ENCODE data around the gene GAB1. TPM values are rescaled to one million over a fixed set of nuclear protein-coding genes. Genes with fewer than 3 reads are reported as not detected.

Gene GAB1
- total RNA-seq, 6 experiments from 2014 or later: 6.6 to 8.9 (median 6.9) TPM

- no peaks in the 10 kb centered on the region for H3K9me3 Mint-ChIP-seq
- no peak for TF ChIP-seq CTCF (IDR thresholded peaks at IDR 0.05)
- H3K36me3 Mint-ChIP-seq (ENCODE audit: low read depth): no peaks in the 10 kb centered on the region
- peaks cover 3% of the 10 kb centered on the region for H3K27me3 Mint-ChIP-seq (ENCODE audit: insufficient read depth)
- peak overlapping the region; percentile 97 for H3K4me3 Mint-ChIP-seq
- DNase-seq: peak; percentile 18
- peak overlapping the region; percentile 72 for H3K27ac Mint-ChIP-seq
- peaks cover 16% of the 10 kb centered on the region for H3K4me1 Mint-ChIP-seq (ENCODE audit: low read depth)
Observed at GRCh38 chr4:143337600-143338287, 1.1 kb downstream of the GAB1 start.

- no peaks in the 10 kb centered on the region for H3K36me3 Mint-ChIP-seq (ENCODE audit: low read depth)
- H3K27me3 Mint-ChIP-seq (ENCODE audit: insufficient read depth): peaks cover 3% of the 10 kb centered on the region
- H3K9me3 Mint-ChIP-seq: no peaks in the 10 kb centered on the region
- H3K4me1 Mint-ChIP-seq (ENCODE audit: low read depth): peaks cover 16% of the 10 kb centered on the region
- peak overlapping the region; percentile 97 for H3K4me3 Mint-ChIP-seq
- DNase-seq: no peak
- H3K27ac Mint-ChIP-seq: no peak overlapping the region; the same call in 1 of the 2 replicates
- TF ChIP-seq CTCF (IDR thresholded peaks at IDR 0.05): no peak
Observed at GRCh38 chr4:143338313-143338712, 1.6 kb downstream of the GAB1 start.

- Mint-ChIP-seq H3K4me1 (ENCODE audit: low read depth) (peaks cover 16% of the 10 kb centered on the region), H3K27me3 (ENCODE audit: insufficient read depth) (peaks cover 3% of the 10 kb centered on the region), H3K27ac (no peak overlapping the region), H3K4me3 (no peak overlapping the region), H3K9me3 (no peaks in the 10 kb centered on the region), H3K36me3 (ENCODE audit: low read depth) (no peaks in the 10 kb centered on the region)
- no peak for TF ChIP-seq CTCF (IDR thresholded peaks at IDR 0.05)
- DNase-seq: no peak
Observed at GRCh38 chr4:143339497-143339896, 2.8 kb downstream of the GAB1 start.

GRCh38 chr4:143341186-143341755 is 4.6 kb downstream of the GAB1 start:
- no peak overlapping the region for H3K4me3 Mint-ChIP-seq
- H3K4me1 Mint-ChIP-seq (ENCODE audit: low read depth): peaks cover 27% of the 10 kb centered on the region
- no peak for TF ChIP-seq CTCF (IDR thresholded peaks at IDR 0.05)

GRCh38 chr4:143343276-143343831 is 6.7 kb downstream of the GAB1 start:
- H3K27me3 Mint-ChIP-seq (ENCODE audit: insufficient read depth): peaks cover 1% of the 10 kb centered on the region; the same call in 1 of the 2 replicates
- no peak for DNase-seq
- H3K4me1 Mint-ChIP-seq (ENCODE audit: low read depth): peaks cover 25% of the 10 kb centered on the region
- no peaks in the 10 kb centered on the region for H3K36me3 Mint-ChIP-seq (ENCODE audit: low read depth)
- no peak overlapping the region for H3K4me3 Mint-ChIP-seq
- no peak overlapping the region for H3K27ac Mint-ChIP-seq
- TF ChIP-seq CTCF (IDR thresholded peaks at IDR 0.05): no peak
- H3K9me3 Mint-ChIP-seq: no peaks in the 10 kb centered on the region

More at GRCh38 chr4:143341186-143341755, 4.6 kb downstream of the GAB1 start:
- Mint-ChIP-seq H3K9me3 (no peaks in the 10 kb centered on the region), H3K27ac (no peak overlapping the region), H3K27me3 (ENCODE audit: insufficient read depth) (peaks cover 3% of the 10 kb centered on the region; the same call in 1 of the 2 replicates), H3K36me3 (ENCODE audit: low read depth) (no peaks in the 10 kb centered on the region)
- no peak for DNase-seq

Measured in HFFc6 (cell line).